ENCODE measurements around the gene DUSP15.
"Not testable (repeated sequence)": the region's sequence is repeated elsewhere in the genome, so short reads cannot be mapped to it uniquely, and the experiment has no call there.

Gene DUSP15

GRCh38 chr20:31869942-31870725, at the start of gene DUSP15, which contains the start of gene TTLL9:
Gene DUSP15 (minus strand): TSS chr20:31870527. CDS start chr20:31870337, 190 bp downstream.
Gene TTLL9 (plus strand): TSS chr20:31870634. CDS start chr20:31871127, 493 bp downstream.
- peak; percentile 30 to 33 for ATAC-seq

- ATAC-seq, result no peak
These were observed 49.3 kb upstream of the DUSP15 start for GRCh38 chr20:31919410-31920155.

DNA sequence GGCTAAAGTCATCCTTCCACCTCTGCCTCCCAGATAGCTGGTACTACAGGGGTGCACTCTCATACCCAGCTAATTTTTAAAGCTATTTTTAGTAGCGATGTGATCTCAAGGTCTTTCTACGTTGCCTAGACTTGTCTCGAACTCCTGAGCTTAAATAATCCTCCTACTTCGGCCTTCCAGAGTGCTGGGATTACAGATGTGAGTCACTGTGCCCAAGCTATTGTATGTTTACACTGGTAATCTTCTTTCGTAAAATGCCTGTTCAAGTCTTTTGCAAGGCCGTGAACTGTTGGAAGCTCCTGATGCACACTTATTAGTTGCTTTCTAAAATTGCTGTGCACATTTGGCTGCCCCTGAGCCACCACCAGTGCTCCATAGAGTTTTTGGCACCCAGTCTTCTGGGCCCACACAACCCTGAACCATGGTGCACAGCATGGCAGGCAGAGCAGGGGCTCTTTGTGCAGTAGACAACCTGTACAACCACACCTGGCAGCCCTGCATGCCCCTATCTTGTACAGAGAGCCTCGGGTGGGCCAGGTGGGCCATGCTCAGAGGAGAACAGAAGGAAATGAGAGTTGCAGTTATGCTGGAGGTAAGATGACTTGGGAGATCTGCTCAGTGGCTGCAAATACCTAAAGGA, 48.3 kb upstream of the DUSP15 start:
- ATAC-seq, result no peak

DNA sequence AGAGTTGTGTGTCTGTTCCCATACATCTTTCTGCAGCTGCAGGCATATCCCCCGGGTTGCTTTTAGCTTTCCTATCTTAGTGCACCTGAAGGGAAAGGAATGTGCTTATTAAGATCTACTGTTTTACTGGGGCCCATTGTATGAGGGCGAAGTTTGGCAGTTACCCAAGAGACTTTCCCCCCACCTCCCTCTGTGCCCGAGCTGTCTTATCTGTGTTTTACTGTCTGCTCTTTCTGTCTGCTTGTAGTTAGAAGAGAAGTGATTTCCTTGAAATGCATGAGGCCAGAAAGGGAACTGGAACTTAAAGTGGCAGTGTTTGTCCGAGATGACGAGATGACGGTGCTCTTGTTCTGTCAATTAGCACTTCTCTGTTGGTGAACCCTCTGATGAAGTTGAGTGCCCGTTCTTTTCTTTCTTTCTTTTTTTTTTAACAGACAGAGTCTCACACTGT, 47.7 kb upstream of the DUSP15 start:
- not testable (repeated sequence) for ATAC-seq

DNA sequence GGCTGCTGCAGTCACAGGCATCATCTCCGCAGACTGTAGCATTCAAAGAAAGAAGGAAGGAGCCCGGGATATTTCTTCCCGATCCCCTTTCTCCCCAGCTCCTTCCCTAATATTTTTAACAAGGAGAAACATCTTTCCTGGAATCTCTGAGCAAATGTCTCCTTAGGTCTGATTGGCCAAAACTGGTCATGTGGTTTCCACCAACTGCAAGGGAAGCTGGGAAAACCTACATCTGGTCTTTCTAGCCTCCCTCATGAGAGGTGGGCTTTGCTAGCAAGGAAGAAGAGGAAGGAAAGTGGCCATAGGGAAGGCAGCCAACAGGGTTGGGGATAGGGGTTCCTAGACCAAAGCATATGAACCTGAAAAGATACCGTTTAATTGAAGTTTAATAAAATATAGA, 46.4 kb upstream of the DUSP15 start:
- ATAC-seq, result no peak

GRCh38 chr20:31915491-31916280, 45.4 kb upstream of the DUSP15 start:
- ATAC-seq, result no peak

GRCh38 chr20:31914170-31914569, 43.8 kb upstream of the DUSP15 start:
- ATAC-seq, result no peak

DNA sequence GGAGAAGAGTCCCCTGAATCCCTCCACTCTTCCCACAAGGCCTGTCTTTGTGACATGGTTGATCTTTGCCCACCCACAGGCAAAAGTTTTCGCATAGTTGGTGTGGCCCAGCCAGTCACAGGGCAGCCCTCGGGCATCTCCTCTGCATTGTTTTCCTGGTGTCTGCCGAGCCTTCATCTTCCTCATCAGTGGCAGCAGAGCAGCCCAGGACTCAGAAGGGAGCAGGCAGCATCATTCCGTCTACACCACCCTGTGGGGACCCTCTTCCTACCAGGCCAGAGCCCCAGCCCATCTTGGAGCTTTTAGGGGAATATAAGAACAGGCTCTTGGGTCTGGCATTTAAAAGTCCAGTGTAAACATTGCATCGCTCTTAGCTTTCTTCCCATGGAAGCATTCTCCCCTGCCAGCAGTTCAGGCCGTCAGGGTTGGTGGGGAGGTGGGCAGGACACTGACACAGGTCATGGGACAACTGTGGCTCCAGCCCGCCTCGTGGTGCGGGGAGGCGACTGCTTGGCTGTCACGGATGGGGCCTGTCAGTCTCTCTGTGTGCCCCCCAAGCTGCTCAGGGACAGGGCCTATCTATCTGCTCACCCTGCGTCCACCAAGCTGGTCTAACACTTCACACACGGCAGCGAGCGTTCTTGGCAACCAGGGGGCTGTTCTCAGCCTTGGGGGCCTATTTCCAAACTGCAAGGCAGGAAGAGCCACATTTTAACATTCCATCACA, 43.3 kb upstream of the DUSP15 start:
- ATAC-seq, result no peak

- no peak for ATAC-seq
These were observed 39.9 kb upstream of the DUSP15 start for GRCh38 chr20:31910071-31910803.

DNA sequence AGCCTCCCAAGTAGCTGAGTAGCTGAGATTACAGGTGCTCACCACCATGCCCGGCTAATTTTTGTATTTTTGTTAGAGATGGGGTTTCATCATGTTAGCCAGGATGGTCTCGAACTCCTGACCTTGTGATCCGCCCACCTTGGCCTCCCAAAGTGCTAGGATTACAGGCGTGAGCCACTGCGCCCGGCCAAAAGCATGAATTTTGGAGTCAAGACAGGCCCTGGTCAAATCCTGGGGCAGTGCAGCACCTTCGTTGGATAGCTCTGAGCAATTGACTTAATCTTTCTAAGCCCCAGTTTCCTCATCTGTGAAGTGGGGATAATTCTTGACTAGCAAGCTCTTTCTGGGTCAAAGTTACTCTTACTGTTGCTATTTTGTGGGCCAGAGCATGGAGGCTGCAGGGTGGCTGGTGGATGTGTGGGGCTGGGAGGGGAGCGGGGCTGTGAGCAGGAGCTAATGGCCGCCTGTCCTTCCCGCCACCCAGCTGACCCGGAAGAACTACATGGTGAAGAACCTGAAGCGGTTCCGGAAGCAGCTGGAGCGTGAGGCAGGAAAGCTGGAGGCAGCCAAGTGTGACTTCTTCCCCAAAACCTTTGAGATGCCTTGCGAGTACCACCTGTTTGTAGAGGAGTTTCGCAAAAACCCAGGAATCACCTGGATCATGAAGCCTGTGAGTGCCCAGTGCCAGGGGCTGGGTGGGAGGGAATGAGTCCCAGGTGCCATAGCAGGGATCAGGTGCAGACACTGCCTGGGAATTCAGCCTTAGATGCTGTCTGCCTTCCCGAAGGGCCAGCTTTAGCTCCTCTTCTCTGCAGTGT, 39.1 kb upstream of the DUSP15 start:
- no peak for ATAC-seq

DNA sequence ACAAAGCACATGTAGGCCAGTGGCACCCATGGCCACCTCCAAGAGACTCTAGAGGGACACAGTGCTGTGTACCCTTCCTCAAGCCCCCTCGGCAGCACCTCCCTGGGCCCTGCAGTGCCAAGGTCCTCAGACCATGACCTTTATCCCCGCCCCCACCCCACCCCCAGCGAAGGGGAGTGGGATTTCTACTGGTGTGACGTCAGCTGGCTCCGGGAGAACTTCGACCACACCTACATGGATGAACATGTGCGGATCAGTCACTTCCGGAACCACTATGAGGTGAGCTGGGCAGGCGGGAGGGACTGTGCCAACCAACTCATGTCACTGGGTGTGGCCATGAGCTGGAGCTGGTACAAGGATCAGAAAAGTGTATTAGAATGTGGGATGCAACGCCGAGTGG, 38.1 kb upstream of the DUSP15 start:
- no peak for ATAC-seq

DNA sequence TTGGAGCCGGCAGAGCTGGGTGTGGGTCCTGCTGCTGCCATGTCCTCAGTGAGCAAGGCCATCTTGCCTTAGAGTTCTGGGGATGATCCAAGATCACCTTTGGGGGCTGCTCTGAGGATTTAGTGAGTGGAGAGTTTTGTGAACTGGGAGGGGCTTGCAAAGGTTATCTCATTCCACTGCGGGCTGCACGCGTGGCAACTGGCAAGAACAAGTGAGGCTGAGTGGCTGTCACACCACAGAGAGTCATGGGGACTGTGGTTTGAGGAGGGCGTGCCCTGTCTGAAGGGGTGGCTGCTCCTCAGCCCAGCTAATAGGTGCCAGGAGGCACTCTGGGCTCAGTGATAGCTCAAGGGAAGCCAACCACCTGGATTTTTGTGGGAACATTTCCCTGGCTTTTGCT, 37.7 kb upstream of the DUSP15 start:
- no peak for ATAC-seq

DNA sequence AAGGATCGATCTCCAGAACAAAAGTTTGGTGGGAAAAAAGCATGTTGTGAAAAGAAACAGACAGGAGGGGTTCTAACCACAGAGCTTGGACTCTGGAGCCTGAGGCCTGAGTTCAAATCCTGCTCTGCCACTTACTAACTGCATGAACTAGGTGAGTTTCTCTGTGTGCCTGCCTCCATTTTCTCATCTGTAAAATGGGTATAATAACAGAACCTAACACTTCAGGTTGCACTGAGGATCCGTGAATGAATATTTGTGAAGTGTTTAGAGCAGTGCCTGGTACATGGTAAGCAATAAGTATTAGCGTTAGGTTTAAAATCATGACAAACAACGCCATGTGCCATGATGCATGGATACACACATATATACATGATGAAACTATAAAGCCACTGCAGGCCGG, 36.7 kb upstream of the DUSP15 start:
- ATAC-seq, result no peak

- no peak for ATAC-seq
These were observed 35.7 kb upstream of the DUSP15 start for GRCh38 chr20:31906001-31906400.

DNA sequence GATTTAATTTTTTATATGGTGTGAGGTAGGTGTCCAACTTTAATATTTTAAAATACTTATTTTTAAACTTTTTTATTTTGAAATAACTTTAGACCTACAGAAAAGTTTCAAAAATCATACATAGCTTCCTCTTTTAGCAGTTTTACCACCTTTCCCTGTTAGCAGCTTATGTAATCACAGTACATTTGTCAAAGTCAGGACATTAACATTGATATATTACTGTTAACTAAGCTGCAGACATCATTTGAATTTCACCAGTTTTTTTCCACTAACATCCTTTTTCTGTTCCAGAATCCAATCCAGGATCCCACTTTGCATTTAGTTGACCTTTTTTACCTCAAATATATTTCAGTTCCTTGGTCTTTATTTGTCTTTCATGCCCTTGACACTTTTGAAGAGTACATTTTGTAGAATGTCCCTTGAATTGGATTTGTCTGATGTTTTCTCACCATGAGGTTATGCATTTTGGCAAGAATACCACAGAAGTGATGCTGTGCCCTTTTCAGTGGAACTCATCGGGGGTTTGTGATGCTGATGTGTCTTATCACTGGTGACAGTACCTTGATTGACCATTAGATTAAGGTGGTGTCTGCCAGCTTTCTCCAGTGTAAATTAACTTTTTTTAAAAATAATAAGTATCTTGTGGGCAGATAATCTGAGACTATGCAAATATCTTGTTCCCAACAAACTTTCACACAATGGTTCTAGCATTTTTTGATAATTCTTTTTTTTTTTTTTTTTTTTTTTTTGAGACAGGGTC, 33.5 kb upstream of the DUSP15 start:
- ATAC-seq, result no peak

GRCh38 chr20:31901615-31902014, 31.3 kb upstream of the DUSP15 start:
- no peak for ATAC-seq

DNA sequence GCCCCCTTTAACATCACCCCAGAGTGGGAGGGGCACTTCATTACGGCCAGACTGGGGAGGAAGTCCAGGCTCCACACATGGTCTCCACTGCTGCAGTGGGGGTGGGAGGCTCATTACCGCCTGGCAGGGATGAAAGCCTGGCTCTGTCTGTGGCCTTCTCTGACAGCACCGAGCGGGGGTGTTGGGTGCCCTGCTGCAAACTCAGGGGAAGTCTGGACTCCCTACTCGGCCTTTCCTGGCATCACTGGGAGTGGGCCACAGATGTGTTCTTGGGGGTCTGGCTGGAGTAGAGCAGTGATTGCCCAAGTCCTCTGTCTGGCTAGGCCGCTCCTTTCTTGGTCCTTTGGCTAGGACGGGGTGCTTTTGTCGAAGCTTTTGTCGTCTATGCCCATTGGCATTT, 27.2 kb upstream of the DUSP15 start:
- ATAC-seq, result no peak

DNA sequence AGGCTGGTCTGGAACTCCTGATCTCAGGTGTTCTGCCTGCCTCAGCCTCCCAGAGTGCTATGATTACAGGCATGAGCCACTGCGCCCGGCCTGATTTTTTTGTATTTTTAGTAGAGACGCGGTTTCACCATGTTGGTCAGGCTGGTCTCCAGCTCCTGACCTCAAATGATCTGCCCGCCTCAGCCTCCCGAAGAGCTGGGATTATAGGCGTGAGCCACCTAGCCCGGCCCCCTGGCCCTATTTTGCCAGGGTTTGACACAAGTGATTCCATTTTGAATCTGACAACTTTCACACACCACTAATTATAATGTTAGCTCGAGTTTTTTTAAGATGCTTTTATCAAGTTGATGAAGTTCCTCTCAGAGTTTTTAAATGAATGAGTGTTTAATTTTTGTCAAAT, 25.7 kb upstream of the DUSP15 start:
- ATAC-seq, result no peak

GRCh38 chr20:31894980-31895675, 24.8 kb upstream of the DUSP15 start:
- ATAC-seq, result peak; percentile 38 to 58

Data from activated CD4-positive, CD25-positive, alpha-beta regulatory T cell treated with anti-CD3 and anti-CD28 coated beads, Interleukin-2, amount 50 U/mL, for 24 hours (primary cell).